Middle frontal gyrus (tissue), 1 donor: ENCODE data around the gene NPM1.
"Not testable (repeated sequence)": the region's sequence is repeated elsewhere in the genome, so short reads cannot be mapped to it uniquely, and the experiment has no call there.

Source experiments
- DNase-seq: peaks from one replicate; pipeline ENCODE4 v3.0.0-alpha.2; 2015; ENCODE audit warnings: low spot score; ENCODE audit errors: extremely low spot score

NPM1 gene, protein sequence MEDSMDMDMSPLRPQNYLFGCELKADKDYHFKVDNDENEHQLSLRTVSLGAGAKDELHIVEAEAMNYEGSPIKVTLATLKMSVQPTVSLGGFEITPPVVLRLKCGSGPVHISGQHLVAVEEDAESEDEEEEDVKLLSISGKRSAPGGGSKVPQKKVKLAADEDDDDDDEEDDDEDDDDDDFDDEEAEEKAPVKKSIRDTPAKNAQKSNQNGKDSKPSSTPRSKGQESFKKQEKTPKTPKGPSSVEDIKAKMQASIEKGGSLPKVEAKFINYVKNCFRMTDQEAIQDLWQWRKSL

GRCh38 chr5:171387345-171387969 lies at the start of gene NPM1:
TSS of gene NPM1 (plus strand) at chr5:171387849. CDS start at chr5:171387949, 100 bp downstream.
- DNase-seq, result peak; percentile 90

DNA sequence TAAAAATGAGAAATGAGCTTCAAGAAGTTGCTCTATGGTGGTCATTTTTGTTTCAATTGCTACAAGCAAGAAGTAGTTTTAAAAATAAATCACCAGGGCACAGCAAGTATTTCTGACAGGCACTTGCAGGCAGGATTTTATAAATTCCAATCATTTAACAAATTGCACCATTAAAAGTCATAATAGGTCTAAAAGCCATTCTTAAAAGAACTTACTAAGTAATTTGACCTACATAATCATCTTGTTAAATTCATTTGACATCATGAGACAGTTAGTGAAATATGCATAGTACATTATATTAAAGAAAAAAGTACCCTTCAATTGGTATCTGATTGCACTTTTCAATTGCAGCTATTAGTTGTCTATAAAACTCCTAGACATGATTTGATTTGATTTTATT lies 47.6 kb upstream of the NPM1 start:
- DNase-seq, result no peak

GRCh38 chr5:171340491-171340890 lies 47.2 kb upstream of the NPM1 start:
- no peak for DNase-seq

- DNase-seq, result no peak
Observed at GRCh38 chr5:171342362-171343111, 45.1 kb upstream of the NPM1 start.

GRCh38 chr5:171344936-171345608 lies 42.6 kb upstream of the NPM1 start:
- no peak for DNase-seq

DNA sequence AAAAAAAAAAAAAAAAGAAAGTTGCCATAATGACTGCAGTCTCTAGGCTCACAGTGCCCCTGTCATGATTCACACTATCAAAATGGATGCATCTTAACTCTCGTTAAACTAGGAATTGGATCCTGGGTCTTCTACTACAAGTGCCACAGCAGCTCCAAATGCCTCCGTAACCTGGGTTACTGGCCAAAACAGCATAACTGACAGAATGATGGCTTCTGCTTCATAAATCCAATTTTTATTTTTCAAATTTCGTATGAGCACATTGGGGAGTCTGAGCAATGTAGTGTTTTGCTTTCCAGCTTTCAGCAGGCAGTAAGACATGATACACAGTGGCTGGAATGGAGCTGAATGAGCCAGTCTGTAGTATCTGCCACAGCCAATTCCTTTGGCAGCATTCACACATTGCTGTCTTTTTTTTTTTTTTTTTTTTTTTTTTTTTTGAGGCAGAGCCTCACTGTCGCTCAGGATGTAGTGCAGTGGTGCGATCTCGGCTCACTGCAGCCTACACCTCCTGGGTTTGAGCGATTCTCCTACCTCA lies 36.0 kb upstream of the NPM1 start:
- DNase-seq, result no peak

- no peak for DNase-seq
Observed at GRCh38 chr5:171355302-171355724, 32.3 kb upstream of the NPM1 start.

GRCh38 chr5:171357843-171358242 lies 29.8 kb upstream of the NPM1 start:
- no peak for DNase-seq

- DNase-seq, result not testable (repeated sequence)
Observed at GRCh38 chr5:171361151-171361550, 26.5 kb upstream of the NPM1 start.

GRCh38 chr5:171363249-171363648 lies 24.4 kb upstream of the NPM1 start:
- not testable (repeated sequence) for DNase-seq

GRCh38 chr5:171363846-171364245 lies 23.8 kb upstream of the NPM1 start:
- DNase-seq, result no peak

DNA sequence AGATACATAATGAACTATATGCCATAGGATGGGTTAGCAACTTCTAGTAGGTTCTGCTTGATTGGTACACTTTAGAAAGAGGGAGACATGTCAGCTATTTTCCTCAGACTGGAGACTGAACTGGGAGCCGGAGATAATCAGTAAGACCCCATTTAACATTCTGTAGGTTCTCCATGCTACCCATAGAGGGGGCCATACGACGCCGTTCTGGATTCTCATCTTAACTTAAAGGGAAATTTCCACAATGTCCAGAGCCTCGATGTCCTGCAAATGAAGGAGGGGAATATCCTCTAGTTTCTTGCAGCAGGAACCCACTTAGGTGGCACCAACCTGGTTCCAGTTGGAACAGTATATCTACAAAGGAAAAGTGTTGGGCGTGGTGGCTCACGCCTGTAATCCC lies 22.3 kb upstream of the NPM1 start:
- no peak for DNase-seq

GRCh38 chr5:171366645-171367044 lies 21.0 kb upstream of the NPM1 start:
- DNase-seq, result no peak

DNA sequence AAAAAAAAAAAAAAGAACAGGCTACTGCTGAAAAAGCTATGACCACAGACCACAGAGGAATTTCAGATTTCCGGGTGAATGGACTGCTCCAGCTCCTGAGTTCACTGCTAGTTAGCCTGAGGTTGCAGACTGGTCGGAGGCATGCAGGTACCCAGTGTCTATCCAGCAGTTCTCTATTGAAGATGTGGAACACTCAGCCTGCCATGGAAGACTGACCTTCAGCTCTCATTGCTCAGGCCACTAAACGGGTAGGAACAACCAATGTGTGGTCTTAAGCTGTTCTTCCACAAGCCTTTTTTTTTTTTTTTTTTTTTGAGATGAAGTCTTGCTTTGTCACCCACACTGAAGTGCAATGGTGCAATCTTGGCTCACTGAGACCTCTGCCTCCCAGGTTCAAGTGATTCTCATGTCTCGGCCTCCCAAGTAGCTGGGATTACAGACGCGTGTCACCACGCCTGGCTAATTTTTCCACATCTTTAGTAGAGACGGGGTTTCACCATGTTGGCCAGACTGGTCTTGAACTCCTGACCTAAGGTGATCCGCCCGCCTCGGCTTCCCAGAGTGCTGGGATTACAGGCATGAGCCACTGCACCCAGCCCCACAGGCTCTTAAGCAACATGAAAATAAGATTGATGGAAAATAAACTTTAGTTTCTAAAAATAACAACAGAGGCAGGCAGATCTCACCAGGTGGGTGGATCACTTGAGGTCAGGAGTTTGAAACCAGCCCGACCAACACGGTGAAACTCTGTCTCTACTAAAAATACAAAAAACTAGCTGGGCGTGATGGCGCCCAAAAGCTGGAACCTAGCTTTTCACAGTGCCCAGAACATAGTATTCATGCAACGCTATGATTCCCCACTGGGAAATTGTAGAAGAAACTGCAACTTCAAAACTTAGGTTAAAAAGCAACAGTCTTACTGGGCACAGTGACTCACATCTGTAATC lies 20.0 kb upstream of the NPM1 start:
- no peak for DNase-seq

DNA sequence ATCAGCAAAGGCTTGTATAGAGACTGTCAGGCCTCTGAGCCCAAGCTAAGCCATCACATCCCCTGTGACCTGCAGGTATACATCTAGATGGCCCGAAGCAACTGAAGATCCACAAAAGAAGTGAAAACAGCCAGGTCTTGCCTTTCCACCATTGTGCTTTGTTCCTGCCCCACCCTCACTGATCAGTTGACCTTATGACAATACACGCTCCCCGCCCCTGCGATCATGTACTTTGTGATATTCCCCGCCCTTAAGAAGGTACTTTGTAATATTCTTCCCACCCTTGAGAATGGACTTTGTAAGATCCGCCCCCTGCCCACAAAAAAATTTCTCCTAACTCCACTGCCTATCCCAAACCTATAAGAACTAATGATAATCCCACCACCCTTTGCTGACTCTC lies 18.6 kb upstream of the NPM1 start:
- DNase-seq, result no peak

DNA sequence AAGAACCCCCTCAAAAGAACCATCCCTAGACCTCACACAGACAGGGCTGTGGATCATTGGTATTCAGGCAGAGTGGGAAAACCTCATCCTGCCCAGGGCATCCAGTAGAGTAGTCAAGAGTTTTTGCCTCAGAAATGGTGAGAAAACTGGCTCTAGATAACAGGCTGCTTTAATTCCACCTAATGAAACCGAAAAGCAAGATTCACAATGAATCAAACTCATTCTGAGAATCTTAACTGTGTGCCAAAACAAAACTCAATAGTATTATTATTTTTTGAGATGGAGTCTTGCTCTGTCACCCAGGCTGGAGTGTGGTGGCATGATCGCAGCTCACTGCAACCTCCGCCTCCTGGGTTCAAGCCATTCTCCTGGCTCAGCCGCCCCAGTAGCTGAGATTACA lies 17.8 kb upstream of the NPM1 start:
- DNase-seq, result no peak

DNA sequence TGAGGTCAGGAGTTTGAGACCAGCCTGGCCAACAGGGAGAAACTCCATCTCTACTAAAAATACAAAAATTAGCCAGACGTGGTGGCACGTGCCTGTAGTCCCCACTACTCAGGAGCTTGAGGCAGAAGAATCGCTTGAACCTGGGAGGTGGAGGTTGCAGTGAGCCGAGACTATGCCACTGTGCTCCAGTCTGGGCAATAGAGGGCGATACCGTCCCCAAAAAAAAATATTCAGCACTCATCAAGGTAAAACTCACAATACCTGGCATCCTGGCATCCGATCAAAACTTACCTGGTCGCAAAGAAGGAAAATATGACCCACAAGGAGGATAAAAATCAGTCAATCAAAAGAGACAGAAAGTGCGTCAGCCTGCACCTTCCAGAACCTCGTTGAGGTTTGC lies 16.8 kb upstream of the NPM1 start:
- not testable (repeated sequence) for DNase-seq

DNA sequence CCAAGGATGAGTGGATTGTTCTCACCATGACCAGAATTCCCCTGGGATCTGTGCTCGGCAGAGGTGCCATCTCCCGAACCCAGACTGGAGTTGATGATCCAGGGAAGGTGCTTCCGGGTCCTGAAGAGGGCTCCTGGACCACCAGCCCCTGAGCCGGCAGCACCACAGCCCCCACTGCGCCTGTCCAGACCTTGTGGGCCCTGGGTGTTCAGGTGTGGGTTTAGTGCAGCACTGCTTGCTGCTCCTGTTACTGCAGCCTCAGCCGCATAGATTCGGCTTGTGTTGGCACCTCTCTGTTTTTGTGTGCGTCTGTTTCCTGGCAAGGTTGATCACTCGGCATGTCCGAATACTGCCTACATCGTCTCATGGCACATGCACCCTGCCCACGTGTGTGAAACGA lies 16.3 kb upstream of the NPM1 start:
- DNase-seq, result no peak

DNA sequence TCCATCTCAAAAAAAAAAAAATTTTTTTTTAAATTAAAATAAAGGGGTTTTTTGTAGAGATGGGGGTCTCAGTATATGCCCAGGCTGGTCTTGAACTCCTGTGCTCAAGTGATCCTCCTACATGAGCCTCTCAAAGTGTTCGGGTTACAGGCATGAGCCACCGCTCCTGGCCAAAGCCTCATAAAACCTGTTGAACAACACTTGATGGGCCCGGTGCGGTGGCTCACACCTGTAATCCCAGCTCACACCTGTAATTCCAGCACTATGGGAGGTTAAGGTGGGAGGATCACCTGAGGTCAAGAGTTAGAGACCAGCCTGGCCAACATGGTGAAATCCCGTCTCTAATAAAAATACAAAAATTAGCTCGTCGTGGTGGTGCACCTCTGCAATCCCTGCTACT lies 7.7 kb upstream of the NPM1 start:
- DNase-seq, result no peak

GRCh38 chr5:171384416-171384815 lies 3.2 kb upstream of the NPM1 start:
- not testable (repeated sequence) for DNase-seq
